Retinal pigment epithelial cell (primary cell): Measurements from ENCODE around the gene HDX.
A peak's percentile ranks its signal among the peaks of the same experiment; 100 is the strongest.

Experiments
- DNase-seq: peaks from one replicate; pipeline ENCODE4 v3.0.0-alpha.2; 2010; ENCODE audit warnings: low read depth
- H3K4me3 ChIP-seq: 2 replicates; pipeline ENCODE4 v1.5.1; 2011; ENCODE audit warnings: mild to moderate bottlenecking, low read length, control low read depth, moderate library complexity
- TF ChIP-seq, protein P1 (sequence below): conservative IDR thresholded peaks from 2 replicates; pipeline ENCODE4 v1.5.1; 2011; ENCODE audit warnings: low read depth, low read length, control low read depth, inconsistent platforms

HDX gene

DNA sequence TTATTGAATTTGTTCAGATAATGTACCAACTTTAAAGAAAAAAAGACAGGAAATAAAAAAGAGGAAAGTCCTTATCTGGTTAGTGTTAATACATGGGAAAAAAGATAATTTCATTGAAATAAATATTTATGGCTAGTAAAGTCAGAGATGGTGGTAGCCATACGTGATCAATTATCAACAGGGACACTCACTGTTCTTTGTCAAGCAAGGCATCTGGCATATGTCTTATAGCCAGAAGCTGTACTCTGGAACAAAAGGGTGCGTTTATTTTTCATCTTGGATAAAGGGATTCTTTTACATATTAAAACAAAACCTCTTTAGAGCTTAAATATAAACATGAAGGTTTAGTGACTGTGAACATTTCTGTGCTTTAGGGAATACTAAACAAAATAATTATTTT, 26.7 kb downstream of the HDX start:
- TF ChIP-seq, protein P1, sequence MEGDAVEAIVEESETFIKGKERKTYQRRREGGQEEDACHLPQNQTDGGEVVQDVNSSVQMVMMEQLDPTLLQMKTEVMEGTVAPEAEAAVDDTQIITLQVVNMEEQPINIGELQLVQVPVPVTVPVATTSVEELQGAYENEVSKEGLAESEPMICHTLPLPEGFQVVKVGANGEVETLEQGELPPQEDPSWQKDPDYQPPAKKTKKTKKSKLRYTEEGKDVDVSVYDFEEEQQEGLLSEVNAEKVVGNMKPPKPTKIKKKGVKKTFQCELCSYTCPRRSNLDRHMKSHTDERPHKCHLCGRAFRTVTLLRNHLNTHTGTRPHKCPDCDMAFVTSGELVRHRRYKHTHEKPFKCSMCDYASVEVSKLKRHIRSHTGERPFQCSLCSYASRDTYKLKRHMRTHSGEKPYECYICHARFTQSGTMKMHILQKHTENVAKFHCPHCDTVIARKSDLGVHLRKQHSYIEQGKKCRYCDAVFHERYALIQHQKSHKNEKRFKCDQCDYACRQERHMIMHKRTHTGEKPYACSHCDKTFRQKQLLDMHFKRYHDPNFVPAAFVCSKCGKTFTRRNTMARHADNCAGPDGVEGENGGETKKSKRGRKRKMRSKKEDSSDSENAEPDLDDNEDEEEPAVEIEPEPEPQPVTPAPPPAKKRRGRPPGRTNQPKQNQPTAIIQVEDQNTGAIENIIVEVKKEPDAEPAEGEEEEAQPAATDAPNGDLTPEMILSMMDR: no peak
- no peak overlapping the region for H3K4me3 ChIP-seq
- DNase-seq: no peak

GRCh38 chrX:84475101-84475500, 27.2 kb downstream of the HDX start:
- DNase-seq: no peak
- H3K4me3 ChIP-seq: no peak overlapping the region
- TF ChIP-seq, protein P1: no peak

GRCh38 chrX:84469226-84469625, 33.0 kb downstream of the HDX start:
- DNase-seq: peak; percentile 16
- TF ChIP-seq, protein P1: no peak
- H3K4me3 ChIP-seq: no peak overlapping the region

- TF ChIP-seq, protein P1: no peak
- DNase-seq: no peak
Measured at GRCh38 chrX:84467898-84468297, 34.4 kb downstream of the HDX start.

DNA sequence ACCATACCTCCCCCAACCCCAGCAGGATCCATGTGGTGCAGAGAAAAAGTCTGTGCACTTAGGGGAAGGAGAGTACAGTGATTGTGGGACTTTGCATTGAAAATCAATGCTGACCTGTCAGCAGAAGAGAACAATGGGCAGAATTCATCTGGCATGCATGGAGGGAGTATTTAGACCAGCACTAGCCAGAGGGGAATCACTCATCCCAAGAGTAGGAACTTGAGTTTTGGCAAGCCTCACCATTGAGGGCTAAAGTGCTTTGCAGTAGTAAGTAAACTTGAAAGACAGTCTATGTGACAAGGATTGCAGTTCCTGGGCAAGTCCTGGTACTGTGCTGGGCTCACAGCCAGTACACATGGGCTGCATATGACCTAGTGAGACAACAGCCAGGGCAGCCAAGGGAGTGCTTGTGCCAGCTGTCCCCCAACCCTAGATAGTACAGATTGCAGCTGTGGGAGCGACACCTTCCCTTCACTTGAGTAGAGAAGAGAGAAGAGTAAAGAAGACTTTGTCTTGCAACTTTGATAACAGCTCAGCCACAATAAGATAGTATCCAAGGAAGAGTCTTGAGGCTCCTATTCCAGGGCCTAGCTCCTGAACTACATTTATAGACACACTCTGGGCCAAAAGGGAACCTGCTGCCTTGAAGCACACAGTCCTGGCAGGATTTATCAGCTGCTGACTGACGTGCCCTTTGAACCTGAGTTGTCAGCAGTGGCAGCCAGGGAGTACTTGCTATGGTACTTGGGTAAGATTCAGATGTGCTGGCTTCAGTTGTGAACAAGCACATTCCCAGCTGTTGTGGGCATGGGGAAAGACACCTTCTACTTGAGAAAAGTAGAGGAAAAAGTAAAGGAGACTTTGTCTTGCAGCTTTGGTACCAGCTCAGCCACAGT, 48.7 kb downstream of the HDX start:
- DNase-seq: no peak
- H3K4me3 ChIP-seq: no peak overlapping the region
- TF ChIP-seq, protein P1: no peak

More at GRCh38 chrX:84467898-84468297, 34.4 kb downstream of the HDX start:
- H3K4me3 ChIP-seq: no peak overlapping the region

DNA sequence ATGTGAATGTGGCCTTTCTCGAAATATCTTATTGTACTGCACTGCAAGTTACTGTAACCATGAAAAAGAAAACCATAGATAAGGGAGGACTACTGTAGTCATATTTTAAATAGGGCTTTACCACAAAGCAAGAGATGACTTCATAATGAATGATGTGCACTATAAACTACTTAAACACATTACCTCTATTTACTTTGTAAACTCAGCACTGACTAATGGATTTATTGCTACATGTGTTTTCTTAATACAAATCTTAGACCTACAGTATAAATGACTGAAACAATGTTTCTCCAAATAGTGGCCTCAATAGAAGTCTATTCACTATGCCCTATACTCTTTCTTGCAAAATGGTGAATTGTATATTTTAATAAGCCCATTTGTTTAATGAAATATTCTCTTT, 61.1 kb downstream of the HDX start:
- DNase-seq: no peak
- TF ChIP-seq, protein P1: no peak
- H3K4me3 ChIP-seq: no peak overlapping the region

DNA sequence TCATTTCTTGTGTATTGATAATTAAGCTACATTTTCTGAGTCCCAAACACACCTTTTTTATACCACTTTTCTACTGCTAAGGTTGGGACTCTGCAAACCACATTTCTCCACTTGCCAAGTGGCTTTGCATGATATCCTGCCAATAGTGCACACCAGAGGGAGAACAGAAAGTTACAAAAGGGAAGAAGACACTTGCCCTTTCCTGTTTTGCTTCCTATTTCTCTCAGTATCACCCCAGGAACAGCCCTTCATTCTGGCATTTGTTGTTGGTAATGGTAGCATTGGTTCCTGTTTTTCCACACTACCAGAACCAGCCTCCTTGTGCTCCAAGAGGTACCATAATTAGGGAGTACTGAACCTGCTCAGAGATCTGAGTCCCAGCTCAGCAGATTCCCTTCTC, 87.1 kb downstream of the HDX start:
- no peak for DNase-seq
- TF ChIP-seq, protein P1: no peak
- no peak overlapping the region for H3K4me3 ChIP-seq
